Hepatocyte (in vitro differentiated cells): Measurements from ENCODE around the gene KRT35. TPM values are rescaled to one million over a fixed set of nuclear protein-coding genes. Genes with fewer than 3 reads are reported as not detected.

Experiments
- DNase-seq: peaks from one replicate; pipeline ENCODE4 v3.0.0-alpha.2; 2016; ENCODE audit warnings: low spot score
- H2AFZ ChIP-seq: fragments of 200-600 bp; sonication (generic); 2 replicates; pipeline ENCODE4 v1.6.0; 2016; ENCODE audit warnings: antibody characterized with exemption, mild to moderate bottlenecking
- H3K27ac ChIP-seq: fragments of 200-600 bp; sonication (generic); 2 replicates; pipeline ENCODE4 v1.5.1; 2016; ENCODE audit warnings: mild to moderate bottlenecking
- H3K27me3 ChIP-seq: fragments of 200-600 bp; sonication (generic); 2 replicates; pipeline ENCODE4 v1.6.1; 2016
- H3K36me3 ChIP-seq: fragments of 200-600 bp; sonication (generic); replicated peaks from 2 replicates; pipeline ENCODE4 v1.5.1; 2016; ENCODE audit warnings: low read depth; ENCODE audit not compliant: insufficient read depth
- H3K4me1 ChIP-seq: fragments of 200-600 bp; sonication (generic); 2 replicates; pipeline ENCODE4 v1.5.1; 2016; ENCODE audit warnings: mild to moderate bottlenecking, moderate library complexity; ENCODE audit not compliant: insufficient read depth
- H3K4me2 ChIP-seq: fragments of 200-600 bp; sonication (generic); 2 replicates; pipeline ENCODE4 v1.6.0; 2016
- H3K4me3 ChIP-seq: fragments of 200-600 bp; sonication (generic); 2 replicates; pipeline ENCODE4 v1.5.1; 2016; ENCODE audit warnings: mild to moderate bottlenecking
- H3K79me2 ChIP-seq: fragments of 200-600 bp; sonication (generic); 2 replicates; pipeline ENCODE4 v1.6.0; 2017; ENCODE audit warnings: mild to moderate bottlenecking
- H3K9me2 ChIP-seq: fragments of 200-600 bp; sonication (generic); replicated peaks from 2 replicates; pipeline ENCODE4 v1.6.0; 2017; ENCODE audit warnings: mild to moderate bottlenecking; ENCODE audit not compliant: insufficient read depth
- H3K9me3 ChIP-seq: fragments of 200-600 bp; sonication (generic); 2 replicates; pipeline ENCODE4 v1.5.1; 2016; ENCODE audit warnings: low read depth, mild to moderate bottlenecking
- H4K20me1 ChIP-seq: fragments of 200-600 bp; sonication (generic); 2 replicates; pipeline ENCODE4 v1.6.0; 2016; ENCODE audit warnings: mild to moderate bottlenecking; ENCODE audit not compliant: insufficient read depth, poor library complexity, severe bottlenecking
- CTCF ChIP-seq: fragments of 200-600 bp; sonication (generic); IDR thresholded peaks from 2 replicates; pipeline ENCODE4 v1.5.1; 2016; ENCODE audit warnings: antibody characterized with exemption, mild to moderate bottlenecking; ENCODE audit not compliant: poor library complexity
- EZH2 ChIP-seq: fragments of 200-600 bp; sonication (generic); IDR thresholded peaks from 2 replicates; pipeline ENCODE4 v1.6.1; 2016; ENCODE audit warnings: antibody characterized with exemption, mild to moderate bottlenecking, borderline replicate concordance
- EZH2phosphoT487 ChIP-seq: fragments of 200-600 bp; sonication (generic); IDR thresholded peaks from one replicate; pipeline ENCODE4 v1.6.1; 2018; ENCODE audit warnings: antibody characterized with exemption, mild to moderate bottlenecking, low read depth, moderate library complexity; ENCODE audit not compliant: unreplicated experiment, severe bottlenecking
- WGBS: methylation state at CpG from one replicate; pipeline ENCODE4 v1.1.6; 2016; ENCODE audit warnings: low lambda C conversion rate; ENCODE audit errors: missing lambda C conversion rate; 5-methylcytosine and 5-hydroxymethylcytosine counted together
- polyA plus RNA-seq: library from polyadenylated mRNA; unstranded; fragments of >200 nt; fragmentation: Nextera tagmentation; extraction: Ambion mirVana; gene quantifications from 2 replicates; pipeline ENCODE4 v1.2.1, GENCODE V29; 2016
- total RNA-seq: library from RNA; depleted of rRNA; stranded (reverse); fragments of >200 nt; gene quantifications from 2 replicates; pipeline ENCODE4 v1.2.3, GENCODE V29; 2014

KRT35 gene
- total and polyA plus RNA-seq, 2 experiments from 2014 or later: not detected

- Histone ChIP-seq H3K36me3 (no peaks in the 10 kb centered on the region), H2AFZ (no peak overlapping the region), H3K27ac (no peak overlapping the region), H3K9me2 (no peaks in the 10 kb centered on the region), H3K4me2 (no peak overlapping the region), H3K79me2 (no peaks in the 10 kb centered on the region), H3K4me3 (no peak overlapping the region), H3K4me1 (peaks cover 8% of the 10 kb centered on the region), H3K27me3 (no peaks in the 10 kb centered on the region), H3K9me3 (no peaks in the 10 kb centered on the region), H4K20me1 (no peaks in the 10 kb centered on the region)
- DNase-seq: no peak
- TF ChIP-seq EZH2 (no peak), EZH2phosphoT487 (no peak), CTCF (no peak)
- 94% methylated on average over 13 of the region's 13 CpGs for WGBS
Observed at GRCh38 chr17:41486316-41486715, 5.4 kb upstream of the KRT35 start.

DNA sequence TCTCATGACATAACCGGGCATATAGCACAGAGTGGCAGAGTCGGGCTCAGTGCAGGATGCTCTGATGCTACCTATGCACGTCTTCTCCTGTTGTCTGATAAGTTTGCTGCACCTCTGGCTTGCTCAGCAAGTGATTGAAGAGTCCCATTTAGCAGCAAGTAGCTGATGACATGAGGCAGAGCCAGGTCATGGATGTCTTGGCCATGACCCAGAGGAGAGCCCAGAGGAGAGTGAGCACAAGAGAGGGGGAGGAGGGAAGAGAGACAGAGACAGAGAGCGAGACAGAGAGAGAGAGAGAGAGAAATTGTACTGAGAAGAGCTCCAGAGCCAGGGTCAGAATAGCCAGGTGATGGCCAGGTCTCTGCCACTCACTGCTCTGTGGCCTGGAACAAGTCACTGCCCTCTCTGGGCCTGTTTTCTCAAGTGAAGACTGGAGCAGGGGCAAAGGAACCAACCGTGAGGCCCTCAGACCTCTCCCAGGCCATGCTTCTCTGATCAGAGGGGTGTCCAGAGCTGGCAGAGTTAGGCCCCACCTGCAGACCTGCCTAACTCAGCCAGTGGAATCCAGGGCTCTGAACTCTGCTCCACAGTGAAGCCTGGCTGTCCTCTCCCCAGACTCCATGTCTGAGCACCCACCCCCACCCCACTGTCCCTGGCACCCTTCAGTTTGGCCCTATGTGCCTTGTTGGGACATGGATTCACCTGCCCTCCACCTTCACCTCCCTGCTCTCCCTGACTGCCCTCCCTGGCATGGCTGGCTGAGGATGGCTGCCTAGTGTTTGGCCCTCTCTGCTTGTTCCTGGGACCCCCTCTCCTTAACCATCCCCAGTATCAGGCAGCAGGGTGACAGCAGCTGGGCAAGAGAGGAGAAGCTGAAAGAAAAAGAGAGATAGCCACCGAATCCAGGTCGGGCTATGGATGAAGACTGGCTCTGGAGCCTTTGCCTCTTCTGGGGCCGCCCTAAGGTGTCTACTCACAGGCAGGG, 4.3 kb upstream of the KRT35 start:
- Histone ChIP-seq H3K9me2 (no peaks in the 10 kb centered on the region), H3K36me3 (no peaks in the 10 kb centered on the region), H3K4me2 (no peak overlapping the region), H3K9me3 (no peaks in the 10 kb centered on the region), H3K79me2 (no peaks in the 10 kb centered on the region), H3K4me3 (no peak overlapping the region), H3K27ac (no peak overlapping the region), H4K20me1 (no peaks in the 10 kb centered on the region), H3K27me3 (no peaks in the 10 kb centered on the region), H3K4me1 (peaks cover 8% of the 10 kb centered on the region), H2AFZ (no peak overlapping the region)
- WGBS: 91% methylated on average over 8 of the region's 8 CpGs
- TF ChIP-seq CTCF (no peak), EZH2 (no peak), EZH2phosphoT487 (no peak)
- DNase-seq: no peak

DNA sequence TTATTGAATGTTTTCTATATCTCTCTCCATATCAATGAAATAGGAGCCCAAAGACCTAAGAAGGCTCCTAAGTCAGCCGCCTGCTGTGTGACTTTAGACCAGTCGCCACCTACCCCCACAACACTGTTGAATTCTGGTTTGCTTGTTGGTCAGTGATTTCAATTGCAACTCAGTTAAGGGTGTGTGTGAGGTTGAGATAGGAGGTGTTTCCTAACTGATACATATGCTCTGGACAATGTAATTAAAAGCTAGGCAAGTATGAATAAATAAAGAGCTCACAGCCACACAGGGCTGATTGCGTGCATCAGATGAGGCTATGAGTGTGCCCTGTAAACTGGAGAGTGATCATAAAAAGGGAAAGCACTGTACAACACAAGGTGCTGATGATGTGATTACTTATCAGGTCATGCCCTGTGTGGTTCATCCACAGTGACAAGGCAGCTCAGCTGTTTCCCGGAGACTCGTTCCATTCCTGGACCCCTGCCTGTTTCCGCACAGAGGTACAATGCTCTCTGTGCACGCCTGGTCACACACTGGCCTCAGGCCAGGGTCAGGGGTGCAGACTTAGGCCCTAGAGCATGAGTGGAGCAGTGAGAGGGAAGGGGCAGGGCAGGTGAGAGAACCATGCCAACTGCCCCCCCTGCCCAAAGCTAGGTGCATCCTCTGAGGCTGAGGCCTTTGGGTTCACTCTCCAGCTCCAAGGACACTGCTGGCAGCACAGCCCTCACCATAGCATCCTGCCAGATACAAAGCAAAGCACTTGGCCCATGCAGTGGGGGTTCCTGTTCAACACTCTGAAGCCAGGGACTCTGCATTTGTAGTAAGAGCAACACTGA, 3.3 kb upstream of the KRT35 start:
- WGBS: 70% methylated on average over 7 of the region's 7 CpGs
- H3K79me2 ChIP-seq: no peaks in the 10 kb centered on the region
- no peak overlapping the region for H3K4me3 ChIP-seq
- no peak for DNase-seq
- H4K20me1 ChIP-seq: no peaks in the 10 kb centered on the region
- no peaks in the 10 kb centered on the region for H3K9me2 ChIP-seq
- H3K36me3 ChIP-seq: no peaks in the 10 kb centered on the region
- H2AFZ ChIP-seq: no peak overlapping the region
- H3K4me2 ChIP-seq: no peak overlapping the region
- TF ChIP-seq EZH2phosphoT487 (no peak), CTCF (no peak), EZH2 (no peak)
- peaks cover 8% of the 10 kb centered on the region for H3K4me1 ChIP-seq
- no peaks in the 10 kb centered on the region for H3K9me3 ChIP-seq
- H3K27ac ChIP-seq: no peak overlapping the region
- H3K27me3 ChIP-seq: no peaks in the 10 kb centered on the region
